ENCODE results near the gene SOX15. TPM values are rescaled to one million over a fixed set of nuclear protein-coding genes. Genes with fewer than 3 reads are reported as not detected.

Gene SOX15
- total RNA-seq, 1 donor from 2014 or later, result 18.7 TPM

- H3K4me3 ChIP-seq (ENCODE audit: low read depth, low read length), result no peak overlapping the region
- no peak for TF ChIP-seq CTCF (conservative IDR thresholded peaks at IDR 0.05; ENCODE audit: low read depth, low read length)
- no peak for DNase-seq (ENCODE audit: low read depth)
These were observed 32.6 kb downstream of the SOX15 start for GRCh38 chr17:7557147-7557764.

GRCh38 chr17:7556627-7557026 is 33.3 kb downstream of the SOX15 start:
- TF ChIP-seq CTCF (conservative IDR thresholded peaks at IDR 0.05; ENCODE audit: low read depth, low read length), result no peak
- no peak for DNase-seq (ENCODE audit: low read depth)

GRCh38 chr17:7555320-7555948 is 34.5 kb downstream of the SOX15 start:
- TF ChIP-seq CTCF (conservative IDR thresholded peaks at IDR 0.05; ENCODE audit: low read depth, low read length), result peak; percentile 35
- no peak overlapping the region for H3K4me3 ChIP-seq (ENCODE audit: low read depth, low read length)
- no peak for DNase-seq (ENCODE audit: low read depth)

More at GRCh38 chr17:7556627-7557026, 33.3 kb downstream of the SOX15 start:
- H3K4me3 ChIP-seq (ENCODE audit: low read depth, low read length), result no peak overlapping the region

- no peak for DNase-seq (ENCODE audit: low read depth)
- TF ChIP-seq CTCF (conservative IDR thresholded peaks at IDR 0.05; ENCODE audit: low read depth, low read length), result no peak
- no peak overlapping the region for H3K4me3 ChIP-seq (ENCODE audit: low read depth, low read length)
These were observed 36.5 kb downstream of the SOX15 start for GRCh38 chr17:7553356-7553755.

- no peak overlapping the region for H3K4me3 ChIP-seq (ENCODE audit: low read depth, low read length)
- TF ChIP-seq CTCF (conservative IDR thresholded peaks at IDR 0.05; ENCODE audit: low read depth, low read length), result no peak
- no peak for DNase-seq (ENCODE audit: low read depth)
These were observed 37.3 kb downstream of the SOX15 start for GRCh38 chr17:7552621-7553051.

- no peak for DNase-seq (ENCODE audit: low read depth)
- no peak overlapping the region for H3K4me3 ChIP-seq (ENCODE audit: low read depth, low read length)
- no peak for TF ChIP-seq CTCF (conservative IDR thresholded peaks at IDR 0.05; ENCODE audit: low read depth, low read length)
These were observed 38.5 kb downstream of the SOX15 start for GRCh38 chr17:7551396-7551795.

GRCh38 chr17:7550344-7550743 is 39.5 kb downstream of the SOX15 start:
- DNase-seq (ENCODE audit: low read depth), result no peak
- no peak for TF ChIP-seq CTCF (conservative IDR thresholded peaks at IDR 0.05; ENCODE audit: low read depth, low read length)
- no peak overlapping the region for H3K4me3 ChIP-seq (ENCODE audit: low read depth, low read length)

Measured in epithelial cell of proximal tubule (primary cell).